ENCODE data around the gene PLTP.
A peak's percentile ranks its signal among the peaks of the same experiment; 100 is the strongest.
"Not testable (repeated sequence)": the region's sequence is repeated elsewhere in the genome, so short reads cannot be mapped to it uniquely, and the experiment has no call there.

Gene PLTP

GRCh38 chr20:45874104-45874481 is 37.9 kb downstream of the PLTP start:
- not testable (repeated sequence) for DNase-seq (ENCODE audit: low read depth)

DNA sequence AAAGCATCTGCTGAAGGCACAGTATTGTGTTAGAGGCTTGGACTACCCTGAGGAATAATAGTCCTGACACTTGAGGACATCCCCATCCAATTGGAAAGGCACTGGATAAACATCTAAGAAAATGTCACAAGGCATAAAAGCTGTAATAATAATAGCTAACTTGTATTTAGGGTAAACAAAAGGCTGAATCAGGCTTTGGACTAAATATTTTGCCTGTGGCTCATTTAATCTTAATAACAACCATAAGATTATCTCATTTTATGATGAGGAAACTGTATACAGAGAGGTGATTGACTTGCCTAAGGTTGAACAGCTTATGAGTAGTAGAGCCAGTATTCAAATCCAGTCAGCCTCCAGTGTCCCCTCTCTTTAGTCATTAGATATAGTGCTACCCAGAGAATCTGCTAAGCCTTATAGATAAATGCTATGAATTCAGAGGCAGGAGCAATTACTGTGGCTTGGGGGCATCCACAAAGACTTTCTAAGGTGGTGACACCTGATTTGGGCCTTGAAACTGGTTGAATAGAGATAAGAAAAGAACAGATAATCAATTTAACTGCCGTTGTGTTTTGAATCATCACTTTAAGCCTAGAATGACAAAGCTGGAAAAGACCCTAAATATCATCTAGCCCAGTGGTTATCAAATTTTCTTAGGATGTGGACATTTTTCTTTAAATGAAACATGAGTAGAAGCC is 38.4 kb downstream of the PLTP start:
- DNase-seq (ENCODE audit: low read depth): no peak

DNA sequence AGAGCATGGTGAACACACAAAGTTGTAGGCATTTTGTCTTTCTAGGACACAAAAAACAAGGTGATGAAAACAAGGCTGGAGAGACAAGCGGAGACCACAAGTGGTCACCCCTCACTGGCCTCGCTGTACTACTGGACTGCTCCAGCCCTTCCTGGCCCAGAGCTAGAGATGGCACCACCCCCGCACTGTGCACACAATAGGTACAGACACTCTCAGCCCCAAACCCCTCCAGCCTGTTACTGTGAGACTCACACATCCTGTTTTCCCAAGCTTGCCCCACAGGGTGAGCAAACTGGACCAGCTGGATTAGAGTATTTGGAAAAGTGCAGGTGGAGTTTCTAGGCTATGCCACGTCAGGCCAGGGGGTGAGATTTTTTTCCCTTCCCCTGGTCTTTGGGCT is 39.3 kb downstream of the PLTP start:
- DNase-seq (ENCODE audit: low read depth): no peak

DNA sequence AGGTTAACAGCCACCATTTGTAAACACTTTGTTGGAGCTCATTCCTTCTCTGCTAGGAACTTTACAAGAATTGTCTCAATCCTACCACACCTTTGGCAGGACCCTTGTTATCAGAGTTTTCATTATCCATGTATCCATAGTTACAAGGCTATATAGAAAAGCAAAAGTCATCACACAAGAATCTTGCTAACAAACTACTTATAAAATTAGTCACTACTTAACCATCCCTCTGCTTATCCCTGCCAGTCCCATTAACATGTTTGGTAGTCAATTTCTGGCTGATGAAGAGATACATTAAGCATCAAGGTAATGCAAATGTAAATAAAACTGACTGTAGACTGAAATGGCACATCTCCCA is 44.2 kb downstream of the PLTP start:
- no peak for DNase-seq (ENCODE audit: low read depth)

GRCh38 chr20:45867136-45867818 is 44.7 kb downstream of the PLTP start:
- no peak for DNase-seq (ENCODE audit: low read depth)

DNA sequence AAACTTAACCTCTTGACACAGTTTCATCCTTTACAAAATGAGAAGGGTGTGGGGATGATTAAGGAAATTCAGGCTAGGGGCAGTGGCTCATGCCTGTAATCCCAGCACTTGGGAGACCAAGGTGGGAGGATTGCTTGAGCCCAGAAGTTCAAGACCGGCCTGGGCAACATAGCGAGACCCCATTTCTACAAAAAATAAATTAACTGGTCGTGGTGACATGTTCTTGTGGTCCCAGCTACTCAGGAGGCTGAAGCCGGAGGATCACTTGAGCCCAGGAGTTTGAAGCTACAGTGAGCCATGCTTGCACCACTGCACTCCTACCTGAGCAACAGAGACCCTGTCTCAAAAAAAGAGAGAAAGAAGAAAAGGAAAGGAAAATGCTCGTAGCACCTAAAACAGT is 45.5 kb downstream of the PLTP start:
- no peak for DNase-seq (ENCODE audit: low read depth)

- no peak for DNase-seq (ENCODE audit: low read depth)
Measured at GRCh38 chr20:45863543-45864470, 48.1 kb downstream of the PLTP start.

DNA sequence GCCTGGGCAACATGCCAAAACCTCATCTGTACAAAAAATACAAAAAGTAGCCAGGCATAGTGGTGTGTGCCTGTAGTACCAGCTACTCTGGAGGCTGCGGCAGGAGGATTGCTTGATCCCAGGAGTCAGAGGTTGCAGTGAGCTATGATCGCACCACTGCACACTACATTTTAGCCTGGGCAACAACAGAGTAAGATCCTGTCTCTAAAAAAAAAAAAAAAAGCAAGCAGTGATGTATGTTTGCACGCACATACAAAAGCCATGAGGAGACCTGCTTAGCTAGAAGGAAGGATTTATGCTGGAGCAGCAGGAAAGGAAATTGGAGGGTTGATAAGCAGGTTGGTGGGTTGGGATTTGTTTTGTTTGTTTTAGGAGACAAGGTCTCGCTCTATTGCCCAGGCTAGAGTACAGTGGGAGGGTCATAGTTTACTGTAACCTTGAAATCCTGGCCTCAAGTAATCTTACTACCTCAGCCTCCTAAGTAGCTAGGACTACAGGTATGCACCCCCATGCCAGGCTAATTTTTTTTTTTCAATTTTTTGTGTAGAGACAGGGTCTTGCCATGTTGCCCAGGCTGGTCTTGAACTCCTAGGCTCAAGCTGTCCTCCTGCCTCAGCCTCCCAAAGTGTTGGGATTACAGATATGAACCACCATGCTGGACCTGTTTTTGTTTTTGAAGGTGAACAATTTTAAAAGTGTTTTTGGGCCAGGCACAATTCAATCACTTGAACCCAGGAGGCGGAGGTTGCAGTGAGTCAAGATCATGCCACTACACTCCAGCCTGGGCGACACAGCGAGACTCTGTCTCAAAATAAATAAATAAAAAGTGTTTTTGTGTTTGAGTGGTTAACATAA is 50.5 kb downstream of the PLTP start:
- DNase-seq (ENCODE audit: low read depth): no peak

- no peak for DNase-seq (ENCODE audit: low read depth)
Measured at GRCh38 chr20:45860560-45861220, 51.3 kb downstream of the PLTP start.

DNA sequence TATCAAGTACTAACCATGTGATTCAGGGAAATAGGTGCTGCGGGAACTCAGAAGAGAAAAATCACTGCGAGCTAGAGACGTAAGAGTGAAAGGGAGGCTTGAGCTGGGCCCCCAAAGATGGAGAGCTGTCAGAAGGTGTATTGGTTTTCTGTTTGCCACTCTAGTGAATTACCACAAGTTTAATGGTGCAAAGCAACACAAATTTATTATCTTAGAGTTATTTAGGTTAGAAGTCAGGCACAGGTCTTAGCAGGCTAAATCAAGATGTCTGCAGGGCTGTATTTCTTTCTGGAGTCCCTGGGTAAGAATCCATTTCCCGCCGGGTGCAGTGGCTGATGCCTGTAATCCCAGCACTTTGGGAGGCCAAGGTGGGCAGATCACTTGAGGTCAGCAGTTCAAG is 52.0 kb downstream of the PLTP start:
- DNase-seq (ENCODE audit: low read depth): no peak

- DNase-seq (ENCODE audit: low read depth): no peak
Measured at GRCh38 chr20:45857882-45858216, 54.1 kb downstream of the PLTP start.

- DNase-seq (ENCODE audit: low read depth): peak; percentile 74
Measured at GRCh38 chr20:45857114-45857881, 54.7 kb downstream of the PLTP start, which contains the start of the genes ACOT8 and ZSWIM3. TSS of gene ACOT8 (minus strand) at chr20:45857392. CDS start at chr20:45857315, 77 bp downstream. TSS of gene ZSWIM3 (plus strand) at chr20:45857614. CDS start at chr20:45857826, 212 bp downstream.

- DNase-seq (ENCODE audit: low read depth): no peak
Measured at GRCh38 chr20:45853484-45853883, 58.5 kb downstream of the PLTP start.

- no peak for DNase-seq (ENCODE audit: low read depth)
Measured at GRCh38 chr20:45852326-45852725, 59.6 kb downstream of the PLTP start.

DNA sequence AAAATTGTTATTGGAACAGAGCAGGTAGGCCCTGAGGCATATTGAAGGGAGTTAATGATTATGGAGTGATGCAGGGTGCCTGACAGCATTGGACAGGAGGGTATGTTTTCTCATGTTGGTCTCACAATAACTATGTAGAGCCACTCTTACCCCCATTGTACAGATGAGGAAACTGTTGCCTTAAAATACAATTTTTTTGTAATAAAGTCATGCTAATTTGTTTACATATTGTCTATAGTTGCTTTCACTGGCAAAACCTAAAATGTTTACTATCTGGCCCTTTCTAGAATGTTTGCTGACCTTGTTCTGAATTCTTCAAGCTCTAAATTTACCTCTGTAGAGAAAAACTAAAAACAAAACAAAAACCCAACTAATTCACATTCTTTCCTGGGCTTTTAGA is 60.5 kb downstream of the PLTP start:
- no peak for DNase-seq (ENCODE audit: low read depth)

DNA sequence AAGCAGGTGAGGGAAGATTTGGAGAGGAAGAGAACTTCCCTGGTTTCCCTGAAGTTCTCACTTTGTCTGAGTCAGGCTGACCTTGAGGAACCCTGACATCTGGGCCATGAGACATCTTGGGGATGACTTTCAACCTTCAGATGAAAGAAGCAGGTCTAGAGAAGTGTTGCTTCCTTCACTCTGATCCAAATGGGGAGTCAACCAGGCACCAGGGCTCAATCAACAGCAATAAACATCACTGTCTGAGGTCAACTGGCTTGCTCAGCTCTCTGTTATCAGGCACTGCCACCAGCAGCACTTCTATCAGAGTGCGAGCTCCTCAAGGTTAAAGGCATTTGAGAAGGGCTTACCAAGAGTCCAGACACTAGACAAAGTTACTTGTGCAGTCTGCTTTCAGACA is 61.0 kb downstream of the PLTP start:
- DNase-seq (ENCODE audit: low read depth): no peak

DNA sequence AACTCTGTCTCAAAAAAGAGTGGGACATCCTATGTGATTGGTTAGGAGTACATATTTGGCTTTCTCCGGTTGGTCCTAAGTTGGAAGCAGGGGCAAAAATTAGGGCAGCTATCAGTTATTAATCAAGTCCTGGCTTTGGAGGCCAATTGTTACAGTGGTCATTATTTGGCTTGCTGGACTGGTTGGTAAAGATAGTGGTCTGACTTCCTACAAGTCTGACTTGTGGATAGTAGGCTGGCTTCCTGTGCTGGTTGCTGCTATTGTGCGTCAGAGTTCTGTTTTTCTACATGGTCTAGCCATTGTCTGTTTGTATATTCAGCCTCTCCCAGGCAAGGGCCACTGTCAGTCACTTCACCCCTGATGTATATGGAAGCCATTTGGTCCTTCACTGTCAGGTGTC is 61.7 kb downstream of the PLTP start:
- DNase-seq (ENCODE audit: low read depth): no peak

DNA sequence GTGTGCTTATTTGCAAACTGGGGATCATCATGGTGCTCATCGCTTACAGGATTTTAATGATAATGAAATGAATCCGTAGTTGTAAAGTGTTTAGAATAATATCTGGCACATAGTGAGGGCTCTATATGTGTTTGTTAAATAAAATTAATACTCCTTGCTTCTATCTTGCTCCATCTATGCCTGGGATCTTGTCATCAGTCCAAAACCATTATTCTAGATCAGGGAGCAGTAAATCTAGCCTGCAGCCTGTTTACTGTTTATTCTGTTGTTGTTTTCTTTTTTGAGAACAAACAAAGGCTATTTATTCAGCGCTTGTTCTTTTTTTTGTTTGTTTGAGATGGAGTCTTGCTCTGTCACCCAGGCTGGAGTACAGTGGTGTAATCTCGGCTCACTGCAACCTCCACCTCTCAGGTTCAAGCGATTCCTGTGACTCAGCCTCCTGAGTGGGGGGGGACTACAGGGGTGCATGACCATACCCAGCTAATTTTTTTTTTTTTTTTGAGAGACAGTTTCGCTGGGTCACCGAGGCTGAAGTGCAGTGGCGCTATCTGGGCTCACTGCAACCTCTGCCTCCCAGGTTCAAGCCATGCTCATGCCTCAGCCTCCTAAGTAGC is 62.9 kb downstream of the PLTP start:
- DNase-seq (ENCODE audit: low read depth): no peak
